ENCODE data around the gene BRICD5. TPM values are rescaled to one million over a fixed set of nuclear protein-coding genes. Genes with fewer than 3 reads are reported as not detected.
A peak's percentile ranks its signal among the peaks of the same experiment; 100 is the strongest.
"Not testable (repeated sequence)": the region's sequence is repeated elsewhere in the genome, so short reads cannot be mapped to it uniquely, and the experiment has no call there.

Gene BRICD5
- total RNA-seq, 2 donors from 2014 or later = 12.8 to 14.4 TPM

GRCh38 chr16:2206780-2207433, 3.8 kb downstream of the BRICD5 start:
- peaks cover 2 to 7% of the 10 kb centered on the region in 2 donors for H3K36me3 Mint-ChIP-seq (ENCODE audit: insufficient read depth in 2 of 2)
- ATAC-seq (replicated peaks in 1 of 2) (no peak), DNase-seq (no peak)
- peak overlapping the region; percentile 84 to 89 for H3K4me3 Mint-ChIP-seq
- H3K4me1 Mint-ChIP-seq (ENCODE audit: low read depth) = peaks cover 27% of the 10 kb centered on the region
- H3K9me3 Mint-ChIP-seq = no peaks in the 10 kb centered on the region
- no peaks in the 10 kb centered on the region for H3K27me3 Mint-ChIP-seq (ENCODE audit: low read depth)
- H3K27ac Mint-ChIP-seq = peak overlapping the region; percentile 68

GRCh38 chr16:2206420-2206779, 4.3 kb downstream of the BRICD5 start:
- Mint-ChIP-seq H3K36me3 (ENCODE audit: insufficient read depth in 2 of 2) (peaks cover 2 to 6% of the 10 kb centered on the region in 2 donors), H3K4me3 (peak overlapping the region; percentile 84 to 89), H3K27me3 (ENCODE audit: low read depth) (no peaks in the 10 kb centered on the region), H3K9me3 (no peaks in the 10 kb centered on the region), H3K27ac (peak overlapping the region; percentile 68), H3K4me1 (ENCODE audit: low read depth) (peaks cover 23% of the 10 kb centered on the region)
- no peak for DNase-seq
- no peak for ATAC-seq (replicated peaks in 1 of 2)

GRCh38 chr16:2205967-2206313, 4.7 kb downstream of the BRICD5 start:
- H3K4me3 Mint-ChIP-seq = peak overlapping the region; percentile 84 to 89
- ATAC-seq (replicated peaks in 1 of 2) (no peak), DNase-seq (no peak)
- H3K27ac Mint-ChIP-seq = peak overlapping the region; percentile 68
- peaks cover 2 to 6% of the 10 kb centered on the region in 2 donors for H3K36me3 Mint-ChIP-seq (ENCODE audit: insufficient read depth in 2 of 2)
- H3K4me1 Mint-ChIP-seq (ENCODE audit: low read depth) = peaks cover 23% of the 10 kb centered on the region
- H3K9me3 Mint-ChIP-seq = no peaks in the 10 kb centered on the region
- no peaks in the 10 kb centered on the region for H3K27me3 Mint-ChIP-seq (ENCODE audit: low read depth)

- Mint-ChIP-seq H3K27me3 (ENCODE audit: low read depth) (no peaks in the 10 kb centered on the region), H3K36me3 (ENCODE audit: insufficient read depth in 2 of 2) (peaks cover 2 to 6% of the 10 kb centered on the region in 2 donors), H3K4me1 (ENCODE audit: low read depth) (peaks cover 23% of the 10 kb centered on the region), H3K4me3 (peak within 1 kb of the TSS; percentile 84 to 89), H3K27ac (peak within 1 kb of the TSS; percentile 80), H3K9me3 (no peaks in the 10 kb centered on the region)
- DNase-seq = peak; percentile 88 to 92
- peak; percentile 85 to 86 for ATAC-seq (replicated peaks in 1 of 2)
Observed at GRCh38 chr16:2205104-2205966, 5.3 kb downstream of the BRICD5 start, which contains the start of gene MLST8. Gene MLST8 (plus strand): TSS chr16:2205454. CDS start chr16:2206086, 632 bp downstream.

GRCh38 chr16:2204416-2205103, 6.1 kb downstream of the BRICD5 start:
- Mint-ChIP-seq H3K4me3 (peak overlapping the region; percentile 74 to 89), H3K27me3 (ENCODE audit: low read depth) (no peaks in the 10 kb centered on the region), H3K36me3 (ENCODE audit: insufficient read depth in 2 of 2) (peaks cover 2 to 6% of the 10 kb centered on the region in 2 donors), H3K4me1 (ENCODE audit: low read depth) (peaks cover 23% of the 10 kb centered on the region), H3K27ac (peak overlapping the region; percentile 72), H3K9me3 (no peaks in the 10 kb centered on the region)
- ATAC-seq (replicated peaks in 1 of 2) (peak; percentile 3 to 5), DNase-seq (no peak)

GRCh38 chr16:2203119-2203688, 7.5 kb downstream of the BRICD5 start:
- Mint-ChIP-seq H3K4me1 (ENCODE audit: low read depth) (peaks cover 23% of the 10 kb centered on the region), H3K27ac (peak overlapping the region; percentile 62), H3K4me3 (peak overlapping the region; percentile 53 to 89)
- H3K27me3 Mint-ChIP-seq (ENCODE audit: low read depth); ATAC-seq (replicated peaks in 1 of 2); DNase-seq; H3K9me3 Mint-ChIP-seq; H3K36me3 Mint-ChIP-seq (ENCODE audit: insufficient read depth in 2 of 2): not testable (repeated sequence)

GRCh38 chr16:2200313-2200712, 10.3 kb downstream of the BRICD5 start:
- no peak overlapping the region for H3K4me3 Mint-ChIP-seq
- H3K9me3 Mint-ChIP-seq = no peaks in the 10 kb centered on the region
- no peak for DNase-seq
- peaks cover 8% of the 10 kb centered on the region for H3K4me1 Mint-ChIP-seq (ENCODE audit: low read depth)
- no peak for ATAC-seq (replicated peaks in 1 of 2)
- peaks cover 16% of the 10 kb centered on the region for H3K27me3 Mint-ChIP-seq (ENCODE audit: low read depth)
- H3K36me3 Mint-ChIP-seq (ENCODE audit: insufficient read depth in 2 of 2) = no peaks in the 10 kb centered on the region
- no peak overlapping the region for H3K27ac Mint-ChIP-seq

- ATAC-seq (replicated peaks in 1 of 2) (no peak), DNase-seq (no peak)
- Mint-ChIP-seq H3K27ac (no peak overlapping the region), H3K9me3 (no peaks in the 10 kb centered on the region), H3K27me3 (ENCODE audit: low read depth) (peaks cover 23% of the 10 kb centered on the region), H3K36me3 (ENCODE audit: insufficient read depth in 2 of 2) (no peaks in the 10 kb centered on the region), H3K4me1 (ENCODE audit: low read depth) (peaks cover 12% of the 10 kb centered on the region), H3K4me3 (no peak overlapping the region)
Observed at GRCh38 chr16:2199621-2200139, 11.0 kb downstream of the BRICD5 start.

GRCh38 chr16:2199095-2199494, 11.6 kb downstream of the BRICD5 start:
- H3K27ac Mint-ChIP-seq = no peak overlapping the region
- DNase-seq (no peak), ATAC-seq (replicated peaks in 1 of 2) (no peak)
- no peak overlapping the region for H3K4me3 Mint-ChIP-seq
- H3K9me3 Mint-ChIP-seq = no peaks in the 10 kb centered on the region
- peaks cover 6% of the 10 kb centered on the region for H3K4me1 Mint-ChIP-seq (ENCODE audit: low read depth)
- no peaks in the 10 kb centered on the region for H3K36me3 Mint-ChIP-seq (ENCODE audit: insufficient read depth in 2 of 2)
- H3K27me3 Mint-ChIP-seq (ENCODE audit: low read depth) = peaks cover 26% of the 10 kb centered on the region

GRCh38 chr16:2198283-2198682, 12.4 kb downstream of the BRICD5 start:
- no peak overlapping the region for H3K27ac Mint-ChIP-seq
- no peaks in the 10 kb centered on the region for H3K36me3 Mint-ChIP-seq (ENCODE audit: insufficient read depth in 2 of 2)
- DNase-seq = no peak
- peaks cover 26% of the 10 kb centered on the region for H3K27me3 Mint-ChIP-seq (ENCODE audit: low read depth)
- peaks cover 6% of the 10 kb centered on the region for H3K4me1 Mint-ChIP-seq (ENCODE audit: low read depth)
- H3K4me3 Mint-ChIP-seq = peak overlapping the region; percentile 5 to 80
- ATAC-seq (replicated peaks in 1 of 2) = no peak
- no peaks in the 10 kb centered on the region for H3K9me3 Mint-ChIP-seq

- no peak overlapping the region for H3K27ac Mint-ChIP-seq
Observed at GRCh38 chr16:2197765-2198164, 12.9 kb downstream of the BRICD5 start.

GRCh38 chr16:2196981-2197511, 13.6 kb downstream of the BRICD5 start:
- H3K36me3 Mint-ChIP-seq (ENCODE audit: insufficient read depth in 2 of 2) = no peaks in the 10 kb centered on the region
- H3K9me3 Mint-ChIP-seq = no peaks in the 10 kb centered on the region
- ATAC-seq (replicated peaks in 1 of 2) = no peak
- H3K4me1 Mint-ChIP-seq (ENCODE audit: low read depth) = peaks cover 6% of the 10 kb centered on the region
- H3K4me3 Mint-ChIP-seq = peak overlapping the region; percentile 71 to 80
- peaks cover 26% of the 10 kb centered on the region for H3K27me3 Mint-ChIP-seq (ENCODE audit: low read depth)
- H3K27ac Mint-ChIP-seq = no peak overlapping the region
- no peak for DNase-seq

More at GRCh38 chr16:2197765-2198164, 12.9 kb downstream of the BRICD5 start:
- no peak for ATAC-seq (replicated peaks in 1 of 2)
- Mint-ChIP-seq H3K4me1 (ENCODE audit: low read depth) (peaks cover 6% of the 10 kb centered on the region), H3K4me3 (peak overlapping the region; percentile 5 to 80), H3K27me3 (ENCODE audit: low read depth) (peaks cover 26% of the 10 kb centered on the region), H3K9me3 (no peaks in the 10 kb centered on the region), H3K36me3 (ENCODE audit: insufficient read depth in 2 of 2) (no peaks in the 10 kb centered on the region)
- DNase-seq = no peak

All from activated T-cell treated with anti-CD3 and anti-CD28 coated beads, Interleukin-2, amount 50 U/mL, for 72 hours (primary cell).